ENCODE data around the gene DNAJB12.
A peak's percentile ranks its signal among the peaks of the same experiment; 100 is the strongest.

The DNAJB12 gene

GRCh38 chr10:72344932-72345331 lies 9.8 kb downstream of the DNAJB12 start:
- DNase-seq (ENCODE audit: low read depth), result no peak
- TF ChIP-seq, protein P1, sequence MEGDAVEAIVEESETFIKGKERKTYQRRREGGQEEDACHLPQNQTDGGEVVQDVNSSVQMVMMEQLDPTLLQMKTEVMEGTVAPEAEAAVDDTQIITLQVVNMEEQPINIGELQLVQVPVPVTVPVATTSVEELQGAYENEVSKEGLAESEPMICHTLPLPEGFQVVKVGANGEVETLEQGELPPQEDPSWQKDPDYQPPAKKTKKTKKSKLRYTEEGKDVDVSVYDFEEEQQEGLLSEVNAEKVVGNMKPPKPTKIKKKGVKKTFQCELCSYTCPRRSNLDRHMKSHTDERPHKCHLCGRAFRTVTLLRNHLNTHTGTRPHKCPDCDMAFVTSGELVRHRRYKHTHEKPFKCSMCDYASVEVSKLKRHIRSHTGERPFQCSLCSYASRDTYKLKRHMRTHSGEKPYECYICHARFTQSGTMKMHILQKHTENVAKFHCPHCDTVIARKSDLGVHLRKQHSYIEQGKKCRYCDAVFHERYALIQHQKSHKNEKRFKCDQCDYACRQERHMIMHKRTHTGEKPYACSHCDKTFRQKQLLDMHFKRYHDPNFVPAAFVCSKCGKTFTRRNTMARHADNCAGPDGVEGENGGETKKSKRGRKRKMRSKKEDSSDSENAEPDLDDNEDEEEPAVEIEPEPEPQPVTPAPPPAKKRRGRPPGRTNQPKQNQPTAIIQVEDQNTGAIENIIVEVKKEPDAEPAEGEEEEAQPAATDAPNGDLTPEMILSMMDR (conservative IDR thresholded peaks at IDR 0.05; ENCODE audit: low read length), result no peak
- H3K4me3 ChIP-seq (ENCODE audit: low read length), result no peak overlapping the region

DNA sequence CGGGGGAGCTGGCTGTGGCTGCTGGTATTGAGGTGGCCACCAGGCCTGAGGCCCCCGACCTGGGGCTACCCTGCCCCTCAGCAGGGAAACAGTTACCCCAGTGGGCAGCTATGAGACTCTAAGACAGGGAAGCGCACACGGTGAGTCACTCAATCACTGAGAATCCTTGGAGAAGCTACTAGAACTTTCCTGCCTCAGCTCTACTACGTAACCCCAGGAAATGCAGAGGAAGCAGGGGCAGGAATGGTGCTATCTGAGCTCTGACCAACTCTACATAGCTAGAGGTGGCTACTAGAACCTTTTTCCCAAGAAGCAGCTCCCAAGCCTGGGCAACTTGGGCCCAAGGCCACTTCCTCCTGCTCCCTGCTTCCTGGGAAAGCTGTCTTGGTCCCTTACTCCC lies 11.8 kb downstream of the DNAJB12 start:
- H3K4me3 ChIP-seq (ENCODE audit: low read length), result no peak overlapping the region
- TF ChIP-seq, protein P1 (conservative IDR thresholded peaks at IDR 0.05; ENCODE audit: low read length), result no peak
- DNase-seq (ENCODE audit: low read depth), result no peak

- TF ChIP-seq, protein P1 (conservative IDR thresholded peaks at IDR 0.05; ENCODE audit: low read length), result peak; percentile 89
Measured at GRCh38 chr10:72340510-72341261, 14.0 kb downstream of the DNAJB12 start.

DNA sequence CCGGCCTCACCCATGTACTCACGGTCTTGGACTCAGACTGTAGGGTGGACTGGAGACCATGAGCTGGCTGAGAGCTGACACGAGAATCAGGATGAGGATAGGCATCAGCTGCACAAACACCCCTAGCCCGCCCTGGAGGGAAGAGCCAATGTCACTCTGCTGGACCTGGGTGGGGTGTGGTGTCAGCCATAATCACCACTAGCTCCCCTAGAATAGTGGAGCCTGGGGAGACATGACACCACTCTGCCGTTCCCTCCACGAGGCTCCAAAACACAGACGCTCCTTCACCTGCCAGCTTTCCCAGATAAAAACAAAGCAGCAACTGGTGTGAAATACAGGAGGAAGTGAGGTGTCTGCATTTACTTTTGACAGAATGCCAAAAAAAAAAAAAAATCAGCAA lies 16.5 kb downstream of the DNAJB12 start:
- TF ChIP-seq, protein P1 (conservative IDR thresholded peaks at IDR 0.05; ENCODE audit: low read length), result no peak
- no peak overlapping the region for H3K4me3 ChIP-seq (ENCODE audit: low read length)
- no peak for DNase-seq (ENCODE audit: low read depth)

More at GRCh38 chr10:72340510-72341261, 14.0 kb downstream of the DNAJB12 start:
- no peak overlapping the region for H3K4me3 ChIP-seq (ENCODE audit: low read length)
- DNase-seq (ENCODE audit: low read depth), result no peak

GRCh38 chr10:72337722-72338121 lies 17.0 kb downstream of the DNAJB12 start:
- TF ChIP-seq, protein P1 (conservative IDR thresholded peaks at IDR 0.05; ENCODE audit: low read length), result no peak
- H3K4me3 ChIP-seq (ENCODE audit: low read length), result no peak overlapping the region
- DNase-seq (ENCODE audit: low read depth), result no peak

GRCh38 chr10:72337039-72337629 lies 17.6 kb downstream of the DNAJB12 start:
- TF ChIP-seq, protein P1 (conservative IDR thresholded peaks at IDR 0.05; ENCODE audit: low read length), result peak; percentile 81
- peak; percentile 50 for DNase-seq (ENCODE audit: low read depth)
- H3K4me3 ChIP-seq (ENCODE audit: low read length), result no peak overlapping the region

All from AG10803 (cell line).